ENCODE data around the gene CGNL1. TPM values are rescaled to one million over a fixed set of nuclear protein-coding genes. Genes with fewer than 3 reads are reported as not detected.

The CGNL1 gene
- total RNA-seq, 4 donors from 2014 or later = 1.6 to 3.3 (median 2.6) TPM

- TF ChIP-seq CTCF (IDR thresholded peaks at IDR 0.05; ENCODE audit: low read depth) = no peak
Observed at GRCh38 chr15:57452090-57452754, 75.9 kb downstream of the CGNL1 start.

GRCh38 chr15:57455929-57456328 is 79.6 kb downstream of the CGNL1 start:
- no peak for TF ChIP-seq CTCF (IDR thresholded peaks at IDR 0.05; ENCODE audit: low read depth)

- no peak for TF ChIP-seq CTCF (IDR thresholded peaks at IDR 0.05; ENCODE audit: low read depth)
Observed at GRCh38 chr15:57456559-57456958, 80.3 kb downstream of the CGNL1 start.

- TF ChIP-seq CTCF (IDR thresholded peaks at IDR 0.05; ENCODE audit: low read depth) = no peak
Observed at GRCh38 chr15:57457726-57458125, 81.4 kb downstream of the CGNL1 start.

- no peak for TF ChIP-seq CTCF (IDR thresholded peaks at IDR 0.05; ENCODE audit: low read depth)
Observed at GRCh38 chr15:57458356-57458781, 82.1 kb downstream of the CGNL1 start.

- no peak for TF ChIP-seq CTCF (IDR thresholded peaks at IDR 0.05; ENCODE audit: low read depth)
Observed at GRCh38 chr15:57460208-57460816, 84.0 kb downstream of the CGNL1 start.

- no peak for TF ChIP-seq CTCF (IDR thresholded peaks at IDR 0.05; ENCODE audit: low read depth)
Observed at GRCh38 chr15:57461541-57461940, 85.2 kb downstream of the CGNL1 start.
